GM21447 (cell line): ENCODE measurements around the gene MICAL2.

Source experiments
- ATAC-seq: cut with Tn5 transposase; IDR thresholded peaks from one replicate; pipeline ENCODE4 v1.9.1; 2021; ENCODE audit not compliant: unreplicated experiment

The MICAL2 gene

GRCh38 chr11:12243486-12243885 is 133.1 kb downstream of the MICAL2 start:
- no peak for ATAC-seq

GRCh38 chr11:12243911-12244550 is 133.6 kb downstream of the MICAL2 start:
- ATAC-seq: no peak

- no peak for ATAC-seq
These were observed 134.7 kb downstream of the MICAL2 start for GRCh38 chr11:12245091-12245490.

- no peak for ATAC-seq
These were observed 135.2 kb downstream of the MICAL2 start for GRCh38 chr11:12245549-12246016.

- no peak for ATAC-seq
These were observed 135.8 kb downstream of the MICAL2 start for GRCh38 chr11:12246147-12246546.

GRCh38 chr11:12246989-12247388 is 136.6 kb downstream of the MICAL2 start:
- no peak for ATAC-seq

GRCh38 chr11:12247543-12248254 is 137.3 kb downstream of the MICAL2 start:
- no peak for ATAC-seq

- no peak for ATAC-seq
These were observed 137.9 kb downstream of the MICAL2 start for GRCh38 chr11:12248330-12248729.

GRCh38 chr11:12249590-12250260 is 139.3 kb downstream of the MICAL2 start:
- no peak for ATAC-seq

- no peak for ATAC-seq
These were observed 141.5 kb downstream of the MICAL2 start for GRCh38 chr11:12251666-12252560.

- no peak for ATAC-seq
These were observed 143.5 kb downstream of the MICAL2 start for GRCh38 chr11:12253843-12254281.

- no peak for ATAC-seq
These were observed 148.1 kb downstream of the MICAL2 start for GRCh38 chr11:12258451-12258850.

- no peak for ATAC-seq
These were observed 149.6 kb downstream of the MICAL2 start for GRCh38 chr11:12259956-12260355.

GRCh38 chr11:12260731-12261521 is 150.5 kb downstream of the MICAL2 start:
- ATAC-seq: no peak

GRCh38 chr11:12261551-12261950 is 151.2 kb downstream of the MICAL2 start:
- ATAC-seq: no peak

GRCh38 chr11:12263141-12263693 is 152.8 kb downstream of the MICAL2 start:
- no peak for ATAC-seq

- ATAC-seq: no peak
These were observed 154.0 kb downstream of the MICAL2 start for GRCh38 chr11:12264361-12264760.

- ATAC-seq: no peak
These were observed 155.7 kb downstream of the MICAL2 start for GRCh38 chr11:12266132-12266531.

GRCh38 chr11:12266943-12267342 is 156.6 kb downstream of the MICAL2 start:
- no peak for ATAC-seq

GRCh38 chr11:12267921-12268320 is 157.5 kb downstream of the MICAL2 start:
- no peak for ATAC-seq
